GM21717 (cell line): ENCODE results near the gene WDR45B.

Source experiments
- ATAC-seq: cut with Tn5 transposase; IDR thresholded peaks from one replicate; pipeline ENCODE4 v1.9.1; 2021; ENCODE audit warnings: mild to moderate bottlenecking, moderate library complexity; ENCODE audit not compliant: unreplicated experiment

Gene WDR45B

DNA sequence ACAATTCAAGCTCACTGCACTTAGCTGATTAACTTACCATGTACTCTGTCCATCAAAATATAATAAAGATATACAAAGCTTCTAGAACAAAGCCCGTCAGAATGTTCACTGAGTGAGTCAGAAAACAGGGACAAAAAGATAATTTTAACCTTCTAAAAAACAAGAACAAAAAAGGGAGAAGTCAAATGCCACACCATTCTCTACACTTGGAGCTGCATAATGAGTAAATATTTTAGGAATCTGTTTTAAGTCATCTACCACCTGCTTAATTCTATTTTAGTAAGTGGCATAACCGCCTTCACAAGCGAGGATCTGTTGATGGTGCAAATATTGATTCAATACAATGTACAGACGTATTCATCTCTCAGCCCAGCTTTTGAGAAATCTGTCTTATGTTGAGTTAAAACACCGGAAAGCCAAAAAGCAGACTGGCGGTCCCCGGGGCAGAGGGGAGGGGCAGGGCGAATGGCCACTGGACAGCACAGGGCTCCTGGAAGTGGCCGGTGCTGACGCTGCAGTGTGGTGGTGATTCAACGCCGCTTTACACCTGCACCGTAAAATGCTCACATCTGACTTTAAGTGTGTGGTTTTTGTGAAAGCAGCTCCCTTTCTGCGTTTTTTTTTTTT, 30.1 kb upstream of the WDR45B start:
- no peak for ATAC-seq

- ATAC-seq = no peak
These were observed 29.2 kb upstream of the WDR45B start for GRCh38 chr17:82677353-82677925.

DNA sequence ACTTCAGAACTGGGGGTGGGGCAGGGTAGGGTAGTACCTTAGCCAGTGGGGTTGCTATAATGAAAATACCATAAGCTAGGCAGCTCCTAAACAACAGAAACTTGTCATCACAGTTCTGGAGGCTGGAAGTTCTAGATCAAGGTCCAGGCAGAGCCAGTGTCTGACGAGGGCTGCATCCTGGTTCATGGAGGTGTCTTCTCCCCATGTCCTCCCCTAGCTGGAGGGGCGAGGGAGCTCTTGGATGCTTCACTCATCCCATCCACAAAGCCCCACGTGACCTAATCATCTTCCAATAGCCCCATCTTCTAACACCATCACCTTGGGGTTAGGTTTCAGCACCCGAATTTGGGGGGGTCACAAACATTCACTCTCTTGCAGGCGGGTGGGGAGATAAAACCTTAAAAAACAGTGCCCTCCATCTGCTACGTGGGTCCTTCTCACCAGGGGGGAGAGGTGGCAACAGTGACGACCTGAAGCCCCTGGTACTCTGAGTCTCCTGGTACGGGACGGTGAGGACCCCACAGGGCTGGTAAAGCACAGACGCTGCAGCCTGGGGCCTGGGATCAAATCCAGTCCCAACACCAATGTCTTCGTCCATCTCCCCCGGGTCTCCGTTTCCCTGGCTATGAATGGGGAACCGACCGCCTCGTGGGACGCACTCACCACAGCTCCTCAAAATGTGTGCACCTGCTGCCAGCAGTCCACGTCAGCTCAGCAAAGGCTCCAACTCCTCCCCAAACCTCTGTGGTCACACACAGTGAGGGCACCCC, 27.4 kb upstream of the WDR45B start:
- ATAC-seq = no peak

DNA sequence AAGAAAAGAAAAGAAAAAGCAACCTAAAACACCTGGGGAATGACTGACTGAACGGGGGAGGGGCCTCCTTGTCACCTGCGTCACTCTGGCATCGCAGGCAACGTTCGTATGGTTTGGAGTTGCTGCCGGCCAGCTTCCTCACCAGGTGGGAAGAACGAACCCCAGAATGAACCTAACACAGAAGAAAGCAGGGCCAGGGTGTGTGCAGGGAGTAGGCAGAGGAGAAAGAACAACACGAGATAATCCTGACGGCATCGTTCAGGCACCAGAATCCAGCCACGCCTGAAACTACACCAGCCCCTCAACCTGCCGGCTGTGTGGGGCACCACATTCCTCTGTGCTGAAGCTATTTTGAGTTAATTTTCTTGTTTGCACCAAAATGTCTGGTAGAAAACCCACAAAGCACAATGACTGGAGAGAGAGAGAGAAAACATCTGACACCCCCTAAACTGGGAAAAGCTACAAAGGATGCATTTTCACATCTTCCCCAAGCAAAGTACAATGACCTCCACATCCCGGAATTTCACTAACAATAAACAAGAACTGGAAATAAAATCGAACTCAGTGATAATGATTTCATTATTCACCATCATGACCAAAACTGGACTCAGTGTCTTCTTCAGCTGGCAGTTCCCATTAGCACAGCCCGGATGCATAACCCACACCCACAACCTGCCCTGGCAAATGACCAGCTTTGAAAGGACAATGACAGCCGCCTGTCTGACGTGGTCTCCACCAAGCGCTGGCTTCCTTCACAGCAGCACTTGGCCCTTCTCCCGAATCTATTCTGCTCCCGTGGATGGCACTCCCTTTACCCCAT, 26.6 kb upstream of the WDR45B start:
- ATAC-seq = no peak

GRCh38 chr17:82670661-82671450, 22.6 kb upstream of the WDR45B start:
- ATAC-seq = no peak

- no peak for ATAC-seq
These were observed 20.4 kb upstream of the WDR45B start for GRCh38 chr17:82668631-82669099.

GRCh38 chr17:82668024-82668630, 19.9 kb upstream of the WDR45B start:
- no peak for ATAC-seq

DNA sequence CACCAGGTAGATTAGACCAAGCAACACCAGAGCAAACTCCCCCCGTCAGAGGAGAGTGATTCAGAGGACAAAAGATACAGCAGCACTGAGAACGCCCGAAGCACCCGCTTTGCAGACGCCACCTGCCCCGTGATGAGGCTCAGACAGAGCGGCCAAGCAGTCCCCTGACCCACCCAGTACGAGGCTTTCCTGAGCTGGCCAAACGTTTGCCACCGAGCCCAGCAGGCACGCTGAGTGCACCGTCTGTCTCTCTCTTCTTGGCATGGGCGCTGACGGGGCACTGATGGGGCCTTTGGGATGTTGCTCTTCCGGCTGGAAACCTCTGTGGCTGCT, 19.4 kb upstream of the WDR45B start:
- ATAC-seq = no peak

DNA sequence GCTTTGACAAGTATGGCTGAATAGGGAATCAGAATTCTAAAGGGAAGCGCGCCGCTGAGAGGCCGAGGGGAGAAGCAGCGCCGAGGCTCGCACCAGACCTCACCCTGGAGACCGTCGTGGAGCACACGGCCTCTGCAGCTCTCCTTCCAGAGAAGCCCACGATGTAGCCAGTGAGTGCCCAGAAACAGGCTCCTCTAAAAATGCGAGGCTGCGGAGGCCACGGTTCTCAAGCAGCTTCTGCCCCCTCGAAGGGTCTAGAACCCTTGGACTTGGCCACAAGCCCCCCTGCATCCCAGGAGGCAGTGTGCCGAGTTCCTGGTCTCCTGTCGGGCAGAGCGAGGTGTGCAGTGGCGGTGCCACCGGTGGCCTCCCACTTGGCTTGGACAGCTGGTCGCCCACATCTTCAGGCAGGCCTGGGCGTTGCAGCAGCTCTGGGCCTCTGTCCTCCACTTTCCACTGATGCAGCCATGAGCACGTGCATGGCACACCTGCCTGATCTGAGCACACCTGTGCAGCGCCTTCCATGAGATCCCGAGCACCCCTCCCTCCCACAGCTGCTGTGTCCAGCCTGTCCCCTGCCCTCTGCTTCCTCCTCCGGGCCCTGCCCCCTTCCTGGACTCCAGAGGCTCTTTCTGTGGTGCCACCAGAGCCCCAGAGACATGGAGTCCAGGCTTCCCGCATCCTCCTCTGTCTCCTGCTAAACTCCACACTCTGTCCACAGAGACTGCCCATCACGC, 18.9 kb upstream of the WDR45B start:
- ATAC-seq = no peak

- no peak for ATAC-seq
These were observed 17.6 kb upstream of the WDR45B start for GRCh38 chr17:82665891-82666290.

DNA sequence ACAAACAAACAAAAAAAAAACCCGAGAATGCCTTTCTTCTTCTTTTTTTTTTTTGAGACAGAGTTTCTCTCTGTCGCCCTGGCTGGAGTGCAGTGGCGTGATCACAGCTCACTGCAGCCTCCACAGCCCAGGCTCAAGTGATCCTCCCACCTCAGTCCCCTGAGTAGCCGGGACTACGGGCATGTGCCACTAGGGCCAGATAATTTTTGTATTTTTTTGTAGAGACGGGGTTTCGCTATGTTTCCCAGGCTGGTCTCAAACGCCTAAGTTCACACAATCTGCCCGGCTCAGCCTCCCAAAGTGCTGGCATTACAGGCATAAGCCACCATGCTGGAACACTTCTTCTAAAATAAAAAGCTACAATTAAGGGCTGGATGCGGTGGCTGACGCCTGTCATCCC, 17.0 kb upstream of the WDR45B start:
- ATAC-seq = no peak

DNA sequence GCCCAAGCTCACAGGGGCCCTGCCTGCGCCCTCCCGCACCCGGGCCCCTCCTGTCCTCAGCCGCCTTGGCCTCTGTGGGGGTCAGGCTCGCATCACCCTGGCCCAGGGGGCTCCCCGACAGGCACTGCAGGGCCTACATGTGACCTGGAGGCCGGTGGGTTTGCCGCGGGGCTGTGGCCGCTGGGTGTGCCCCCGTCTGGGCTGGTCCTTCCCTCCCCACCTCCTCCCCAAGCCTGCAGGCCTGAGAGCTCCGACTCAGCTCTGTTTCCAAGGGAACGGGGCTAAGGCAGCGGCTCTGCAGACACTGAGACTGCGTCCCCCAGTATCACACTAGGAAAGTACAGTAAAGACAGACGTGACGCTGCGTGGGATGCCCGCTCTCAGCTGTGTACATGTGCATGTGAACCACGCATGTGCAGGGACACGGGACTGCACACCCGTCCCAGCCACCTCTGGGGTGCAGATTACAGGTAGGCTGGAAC, 16.5 kb upstream of the WDR45B start:
- ATAC-seq = no peak

- no peak for ATAC-seq
These were observed 16.0 kb upstream of the WDR45B start for GRCh38 chr17:82664276-82664575.

DNA sequence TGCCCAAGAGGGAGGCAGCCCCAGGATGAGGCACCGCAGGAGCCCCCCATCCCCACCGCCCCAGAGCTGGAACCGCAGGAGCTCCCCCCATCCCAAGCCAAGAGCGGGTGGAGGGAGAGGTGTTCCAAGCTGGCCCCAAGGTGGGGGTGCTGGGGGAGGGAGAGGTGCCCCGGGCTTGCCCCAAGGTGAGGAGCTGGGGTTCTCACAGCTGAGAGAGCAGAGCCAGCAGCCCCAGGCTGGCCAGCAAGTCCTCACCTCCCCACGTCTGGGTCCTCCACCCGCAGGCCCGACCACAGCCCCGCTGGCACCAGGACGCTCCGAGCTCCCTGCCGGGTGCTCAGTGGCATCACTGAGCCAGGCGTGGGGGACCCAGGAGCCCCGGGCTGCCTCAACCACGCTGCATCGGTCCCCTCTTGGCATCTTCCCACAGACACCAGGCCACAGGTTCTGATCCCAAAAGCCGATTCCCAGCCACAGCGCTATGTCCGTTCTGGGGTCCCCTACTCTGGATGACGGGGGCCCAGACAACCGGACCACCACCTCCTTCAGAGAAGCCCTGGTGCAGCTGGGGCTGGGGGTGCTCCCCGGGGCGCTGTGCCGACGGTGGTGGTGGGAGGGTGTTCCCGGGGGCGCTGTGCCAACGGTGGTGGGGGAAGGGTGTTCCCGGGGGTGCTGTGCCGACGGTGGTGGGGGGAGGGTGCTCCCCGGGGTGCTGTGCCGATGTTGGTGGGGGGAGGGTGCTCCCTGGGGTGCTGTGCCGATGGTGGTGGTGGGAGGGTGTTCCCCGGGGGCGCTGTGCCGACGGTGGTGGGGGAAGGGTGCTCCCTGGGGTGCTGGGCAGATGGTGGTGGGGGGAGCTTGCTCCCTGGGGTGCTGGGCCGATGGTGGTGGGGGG, 15.4 kb upstream of the WDR45B start:
- no peak for ATAC-seq

- no peak for ATAC-seq
These were observed 14.5 kb upstream of the WDR45B start for GRCh38 chr17:82662711-82663261.

DNA sequence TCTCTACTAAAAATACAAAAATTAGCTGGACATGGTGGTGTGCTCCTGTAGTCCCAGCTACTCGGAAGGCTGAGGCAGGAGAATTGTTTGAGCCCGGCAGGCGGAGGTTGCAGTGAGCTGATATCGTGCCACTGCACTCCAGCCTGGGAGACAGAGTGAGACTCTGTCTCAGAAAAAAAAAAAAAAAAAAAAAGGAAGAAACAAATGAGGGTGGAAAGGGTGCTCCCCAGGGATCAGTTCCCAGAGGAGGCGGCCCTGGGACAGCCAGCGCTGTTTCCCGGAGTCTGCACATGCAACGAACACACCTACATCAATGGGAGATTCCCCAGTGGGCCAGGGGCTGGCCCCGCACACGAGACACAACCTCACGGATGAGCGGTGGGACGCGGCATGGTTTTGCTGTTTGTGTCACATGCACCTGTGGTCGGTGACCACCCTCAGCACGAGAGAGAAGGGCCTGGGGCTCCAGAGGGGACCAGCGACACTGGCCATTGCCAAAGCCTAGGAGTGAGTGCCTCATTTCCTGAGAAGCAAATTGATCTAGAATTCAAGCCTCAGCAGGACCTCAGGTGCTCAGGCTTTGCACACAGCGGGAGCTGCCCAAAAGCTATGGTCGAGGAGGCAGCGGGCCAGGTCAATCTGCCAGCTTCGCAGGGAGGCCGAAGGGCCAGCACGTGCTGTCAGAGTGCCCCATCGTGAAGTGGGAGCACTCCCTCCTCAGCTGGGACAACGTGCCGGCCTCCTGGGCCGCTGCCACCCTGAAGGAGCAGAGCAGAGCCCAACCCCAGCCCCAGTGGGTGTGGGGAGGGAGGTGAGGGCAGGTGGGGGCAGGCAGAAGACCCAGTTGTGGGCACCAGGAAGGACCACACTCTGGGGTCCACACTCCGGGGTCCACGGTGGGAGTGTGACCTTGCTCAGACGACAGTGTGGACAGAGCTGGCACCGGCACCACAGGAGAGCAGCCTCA, 13.8 kb upstream of the WDR45B start:
- no peak for ATAC-seq

GRCh38 chr17:82659886-82660285, 11.6 kb upstream of the WDR45B start:
- no peak for ATAC-seq
